ENCODE measurements around the gene EHF. TPM values are rescaled to one million over a fixed set of nuclear protein-coding genes. Genes with fewer than 3 reads are reported as not detected.
"Not testable (repeated sequence)": the region's sequence is repeated elsewhere in the genome, so short reads cannot be mapped to it uniquely, and the experiment has no call there.

The EHF gene
- total RNA-seq, 1 donor from 2014 or later = 2.9 TPM

- DNase-seq (ENCODE audit: missing footprints) (no peak), ATAC-seq (no peak)
- intact Hi-C loops (cut with DNase I) = no loop called here
Observed at GRCh38 chr11:34680918-34681586, 60.2 kb downstream of the EHF start.

- ATAC-seq (no peak), DNase-seq (ENCODE audit: missing footprints) (no peak)
- intact Hi-C loops (cut with DNase I) = no loop called here
Observed at GRCh38 chr11:34682825-34683224, 61.9 kb downstream of the EHF start.

- DNase-seq (ENCODE audit: missing footprints) = no peak
- no peak for ATAC-seq
- intact Hi-C loops (cut with DNase I) = no loop called here
Observed at GRCh38 chr11:34683396-34683795, 62.5 kb downstream of the EHF start.

GRCh38 chr11:34685864-34686263 is 65.0 kb downstream of the EHF start:
- ATAC-seq = no peak
- intact Hi-C loops (cut with DNase I) = no loop called here

GRCh38 chr11:34692299-34692698 is 71.4 kb downstream of the EHF start:
- DNase-seq (ENCODE audit: missing footprints); ATAC-seq; intact Hi-C loops (cut with DNase I): not testable (repeated sequence)

More at GRCh38 chr11:34685864-34686263, 65.0 kb downstream of the EHF start:
- DNase-seq (ENCODE audit: missing footprints) = no peak

GRCh38 chr11:34696862-34697261 is 76.0 kb downstream of the EHF start:
- intact Hi-C loops (cut with DNase I) = no loop called here
- DNase-seq (ENCODE audit: missing footprints) (no peak), ATAC-seq (no peak)

- DNase-seq (ENCODE audit: missing footprints) = no peak
- intact Hi-C loops (cut with DNase I) = no loop called here
- ATAC-seq = no peak
Observed at GRCh38 chr11:34706709-34707461, 86.0 kb downstream of the EHF start.

GRCh38 chr11:34707462-34707840 is 86.6 kb downstream of the EHF start:
- DNase-seq (ENCODE audit: missing footprints) = no peak
- intact Hi-C loops (cut with DNase I) = no loop called here
- ATAC-seq = no peak

Other genes with a start within 250 kb of the EHF start
- 152 TPM for gene CAT, start 182.2 kb upstream of the EHF start, total RNA-seq
- not detected for gene ELF5, start 107.3 kb upstream of the EHF start, total RNA-seq

Data from Right ventricle myocardium inferior (tissue), 1 donor.